OCI-LY3 (cell line): ENCODE data around the gene PAX5.

ENCODE experiments used
- CTCF ChIP-seq: fragments of 200-600, 300-600 bp; sonication (generic); IDR thresholded peaks from 2 replicates; pipeline ENCODE4 v1.5.1; 2014; ENCODE audit warnings: antibody characterized with exemption, low read length, low read depth
- EZH2phosphoT487 ChIP-seq: fragments of 200-600 bp; shearing (Covaris generic); IDR thresholded peaks from 2 replicates; pipeline ENCODE4 v1.6.1; 2018; ENCODE audit warnings: antibody characterized with exemption, mixed run types, low read depth

- TF ChIP-seq CTCF (no peak), EZH2phosphoT487 (no peak)
Observed at GRCh38 chr9:37007295-37007694, 26.8 kb downstream of the PAX5 start.
